Measurements from ENCODE around the gene NEK10.

Gene NEK10

GRCh38 chr3:27081992-27082607 lies 287.1 kb downstream of the NEK10 start:
- no peak for DNase-seq (ENCODE audit: low read depth)
- TF ChIP-seq, protein P1, sequence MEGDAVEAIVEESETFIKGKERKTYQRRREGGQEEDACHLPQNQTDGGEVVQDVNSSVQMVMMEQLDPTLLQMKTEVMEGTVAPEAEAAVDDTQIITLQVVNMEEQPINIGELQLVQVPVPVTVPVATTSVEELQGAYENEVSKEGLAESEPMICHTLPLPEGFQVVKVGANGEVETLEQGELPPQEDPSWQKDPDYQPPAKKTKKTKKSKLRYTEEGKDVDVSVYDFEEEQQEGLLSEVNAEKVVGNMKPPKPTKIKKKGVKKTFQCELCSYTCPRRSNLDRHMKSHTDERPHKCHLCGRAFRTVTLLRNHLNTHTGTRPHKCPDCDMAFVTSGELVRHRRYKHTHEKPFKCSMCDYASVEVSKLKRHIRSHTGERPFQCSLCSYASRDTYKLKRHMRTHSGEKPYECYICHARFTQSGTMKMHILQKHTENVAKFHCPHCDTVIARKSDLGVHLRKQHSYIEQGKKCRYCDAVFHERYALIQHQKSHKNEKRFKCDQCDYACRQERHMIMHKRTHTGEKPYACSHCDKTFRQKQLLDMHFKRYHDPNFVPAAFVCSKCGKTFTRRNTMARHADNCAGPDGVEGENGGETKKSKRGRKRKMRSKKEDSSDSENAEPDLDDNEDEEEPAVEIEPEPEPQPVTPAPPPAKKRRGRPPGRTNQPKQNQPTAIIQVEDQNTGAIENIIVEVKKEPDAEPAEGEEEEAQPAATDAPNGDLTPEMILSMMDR (IDR thresholded peaks at IDR 0.05; ENCODE audit: low read depth, low read length), result no peak
- no peak for TF ChIP-seq MAX (IDR thresholded peaks at IDR 0.05; ENCODE audit: low read depth, low read length)
- TF ChIP-seq POLR2A (IDR thresholded peaks at IDR 0.05; ENCODE audit: extremely low read depth, insufficient read length), result no peak

DNA sequence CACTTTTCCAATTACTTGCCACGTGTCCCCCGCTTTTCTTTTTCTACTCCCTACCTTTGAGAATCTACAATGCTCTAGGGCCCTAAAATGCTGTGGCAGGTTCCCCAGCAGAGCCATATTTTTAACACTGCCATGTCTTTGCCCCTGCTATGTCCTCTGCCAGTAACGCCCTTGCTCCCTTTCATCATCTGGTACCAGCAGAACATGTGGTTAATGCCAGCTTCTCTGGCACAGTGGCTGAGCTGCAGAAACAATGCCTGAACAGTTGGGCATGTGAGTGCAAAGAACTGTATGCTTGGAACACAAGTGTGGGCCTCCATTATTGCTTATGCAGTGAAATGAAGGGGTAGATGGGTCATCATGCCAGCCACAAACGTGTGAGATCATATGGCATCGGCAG lies 287.6 kb downstream of the NEK10 start:
- H3K4me3 ChIP-seq (ENCODE audit: low read depth, low read length), result no peak overlapping the region
- no peak for DNase-seq (ENCODE audit: low read depth)
- TF ChIP-seq MAX (IDR thresholded peaks at IDR 0.05; ENCODE audit: low read depth, low read length) (no peak), POLR2A (IDR thresholded peaks at IDR 0.05; ENCODE audit: extremely low read depth, insufficient read length) (no peak), MYC (IDR thresholded peaks at IDR 0.05; ENCODE audit: low read depth, low read length) (no peak)
- TF ChIP-seq, protein P1 (IDR thresholded peaks at IDR 0.05; ENCODE audit: low read depth, low read length), result no peak

More at GRCh38 chr3:27081992-27082607, 287.1 kb downstream of the NEK10 start:
- no peak overlapping the region for H3K4me3 ChIP-seq (ENCODE audit: low read depth, low read length)

GRCh38 chr3:27080258-27080525 lies 289.0 kb downstream of the NEK10 start:
- DNase-seq (ENCODE audit: low read depth), result no peak
- no peak overlapping the region for H3K4me3 ChIP-seq (ENCODE audit: low read depth, low read length)
- TF ChIP-seq MYC (IDR thresholded peaks at IDR 0.05; ENCODE audit: low read depth, low read length) (no peak), MAX (IDR thresholded peaks at IDR 0.05; ENCODE audit: low read depth, low read length) (no peak), POLR2A (IDR thresholded peaks at IDR 0.05; ENCODE audit: extremely low read depth, insufficient read length) (no peak)
- TF ChIP-seq, protein P1 (IDR thresholded peaks at IDR 0.05; ENCODE audit: low read depth, low read length), result no peak

GRCh38 chr3:27079427-27080257 lies 289.5 kb downstream of the NEK10 start:
- TF ChIP-seq, protein P1 (IDR thresholded peaks at IDR 0.05; ENCODE audit: low read depth, low read length), result no peak
- TF ChIP-seq MYC (IDR thresholded peaks at IDR 0.05; ENCODE audit: low read depth, low read length) (no peak), MAX (IDR thresholded peaks at IDR 0.05; ENCODE audit: low read depth, low read length) (no peak), POLR2A (IDR thresholded peaks at IDR 0.05; ENCODE audit: extremely low read depth, insufficient read length) (no peak)
- H3K4me3 ChIP-seq (ENCODE audit: low read depth, low read length), result no peak overlapping the region
- DNase-seq (ENCODE audit: low read depth), result no peak

- H3K4me3 ChIP-seq (ENCODE audit: low read depth, low read length), result no peak overlapping the region
- DNase-seq (ENCODE audit: low read depth), result no peak
- TF ChIP-seq POLR2A (IDR thresholded peaks at IDR 0.05; ENCODE audit: extremely low read depth, insufficient read length) (no peak), MYC (IDR thresholded peaks at IDR 0.05; ENCODE audit: low read depth, low read length) (no peak), MAX (IDR thresholded peaks at IDR 0.05; ENCODE audit: low read depth, low read length) (no peak)
- TF ChIP-seq, protein P1 (IDR thresholded peaks at IDR 0.05; ENCODE audit: low read depth, low read length), result no peak
Observed at GRCh38 chr3:27078246-27078913, 290.8 kb downstream of the NEK10 start.
